Esophagus muscularis mucosa (tissue), 4 donors: ENCODE measurements around the gene ADCY9. TPM values are rescaled to one million over a fixed set of nuclear protein-coding genes. Genes with fewer than 3 reads are reported as not detected.
A peak's percentile ranks its signal among the peaks of the same experiment; 100 is the strongest.

Experiments
- DNase-seq: peaks from one replicate; pipeline ENCODE4 v3.0.0-alpha.2; 2017; ENCODE audit errors: extremely low spot score
- H3K27ac ChIP-seq, 4 donors: fragments of 200-600 bp; sonication (generic); replicated peaks in 1 of 4; 1 replicate in 3 of 4; 2 replicates in 1 of 4; pipeline ENCODE4 v1.5.1; 2016 to 2019; ENCODE audit warnings: mild to moderate bottlenecking in 1 of 4
- H3K27me3 ChIP-seq, 4 donors: fragments of 200-600 bp; sonication (generic); one replicate each; pipeline versions ENCODE4 v1.5.1 to v1.6.0; 2016 to 2019
- H3K36me3 ChIP-seq, 4 donors: fragments of 200-600 bp; sonication (generic); one replicate each; pipeline ENCODE4 v1.5.1; 2016 to 2019
- H3K4me1 ChIP-seq, 4 donors: fragments of 200-600 bp; sonication (generic); one replicate each; pipeline ENCODE4 v1.5.1; 2016 to 2019
- H3K4me3 ChIP-seq, 4 donors: fragments of 200-600 bp; sonication (generic); 1 replicate in 2 of 4; 2 replicates in 2 of 4; pipeline ENCODE4 v1.5.1; 2016 to 2019; ENCODE audit warnings: mild to moderate bottlenecking in 4 of 4, moderate library complexity in 1 of 4
- H3K9me3 ChIP-seq, 4 donors: fragments of 200-600 bp; sonication (generic); 1 replicate in 3 of 4; 2 replicates in 1 of 4; pipeline ENCODE4 v1.5.1; 2016 to 2019
- EP300 ChIP-seq: sonication (generic); formaldehyde crosslinking; IDR thresholded peaks from one replicate; pipeline ENCODE4 v1.6.1; 2017; ENCODE audit warnings: antibody characterized with exemption
- POLR2A ChIP-seq: fragments of 450-650 bp; IDR thresholded peaks from one replicate; pipeline ENCODE4 v1.6.1; 2017; ENCODE audit warnings: antibody characterized with exemption, moderate library complexity, mild to moderate bottlenecking, low read depth
- POLR2AphosphoS5 ChIP-seq, 2 donors: sonication (generic); formaldehyde crosslinking; IDR thresholded peaks; one replicate each; pipeline ENCODE4 v1.6.1; 2017; ENCODE audit warnings: antibody characterized with exemption in 2 of 2
- whole genome bisulfite sequencing: methylation state at CpG from one replicate; pipeline ENCODE4 v1.1.5; 2018; 5-methylcytosine and 5-hydroxymethylcytosine counted together
- intact Hi-C: fragments of 100-400 bp; cut with DNase I; formaldehyde crosslinking; loops from one replicate; pipeline ENCODE4 v1.15.1; 2023
- total RNA-seq, 4 donors: library from RNA; depleted of rRNA; stranded (reverse); fragments of >200 nt; gene quantifications; one replicate each; pipeline versions ENCODE4 v1.1.0 to v1.2.1, GENCODE V29; 2016
- TF ChIP-seq, protein P1 (sequence below), 3 experiments: fragments of 200-600 bp in 2 of 3; fragments of 450-650 bp in 1 of 3; sonication (generic) in 2 of 3; IDR thresholded peaks; one replicate each; pipeline ENCODE4 v1.5.1; 2017 to 2019; ENCODE audit warnings: antibody characterized with exemption in 3 of 3, mild to moderate bottlenecking in 2 of 3, moderate library complexity in 1 of 3

ADCY9 gene
- total RNA-seq, 4 donors from 2014 or later = 35.8 to 72.9 (median 55.7) TPM

DNA sequence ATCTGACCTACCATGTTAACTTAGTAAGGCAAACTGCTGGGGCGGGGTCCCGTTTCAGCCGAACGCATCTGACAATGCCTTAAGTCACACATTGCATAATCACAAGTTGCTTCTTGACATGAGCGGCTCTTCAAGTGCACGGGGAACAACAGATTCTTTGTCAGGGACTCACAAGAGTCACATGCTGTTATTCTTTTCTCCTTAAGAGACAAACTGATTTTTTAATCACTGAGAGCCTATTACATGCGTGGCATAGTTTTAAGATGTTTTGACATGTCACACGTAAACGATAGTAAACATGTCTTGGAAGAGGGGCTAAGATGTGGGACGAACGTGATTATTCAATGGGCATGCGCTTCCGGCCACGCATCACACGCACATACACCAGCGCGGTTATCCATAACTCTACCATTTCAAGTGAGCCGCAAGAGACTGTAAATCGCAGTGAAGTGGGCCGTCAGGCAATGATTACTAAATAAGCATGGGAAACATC is 63.4 kb downstream of the ADCY9 start:
- H3K9me3 ChIP-seq = no peaks in the 10 kb centered on the region
- no peak for DNase-seq
- H3K27me3 ChIP-seq = no peaks in the 10 kb centered on the region
- 77% methylated on average over 20 of the region's 20 CpGs for WGBS
- peak overlapping the region; percentile 71 to 86 (median 82) for H3K27ac ChIP-seq
- H3K36me3 ChIP-seq = no peaks in the 10 kb centered on the region
- H3K4me3 ChIP-seq = peak overlapping the region in 2 of 4 donors; percentile 33 to 50
- intact Hi-C loops = loop anchor here (10.0 kb wide), 1 partner anchor 62 kb away; the partner anchor contains the start of gene ADCY9
- no peak for TF ChIP-seq POLR2A
- H3K4me1 ChIP-seq = peaks cover 25 to 38% (median 35%) of the 10 kb centered on the region in 4 donors

DNA sequence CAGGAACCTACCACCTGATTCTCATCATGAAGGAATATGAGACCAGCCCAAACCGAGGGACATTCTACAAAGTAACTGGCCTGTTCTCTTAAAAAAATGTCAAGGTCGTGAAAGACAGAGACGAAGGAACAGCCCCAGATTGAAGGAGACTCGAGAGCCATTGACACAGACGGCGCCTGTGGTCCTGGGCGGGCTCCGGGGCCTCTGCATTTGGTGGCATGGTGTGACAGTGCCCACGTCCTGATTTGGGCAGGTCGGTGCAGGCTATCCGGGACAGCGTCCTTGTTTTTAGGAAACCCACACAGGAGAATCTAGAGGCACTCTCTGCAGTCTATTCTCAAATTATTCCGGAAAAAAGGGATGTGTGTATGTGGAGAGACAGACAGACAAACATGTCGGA is 64.1 kb downstream of the ADCY9 start:
- intact Hi-C loops = loop anchor here (10.0 kb wide), 1 partner anchor 63 kb away; the partner anchor contains the start of gene ADCY9
- no peaks in the 10 kb centered on the region for H3K36me3 ChIP-seq
- no peaks in the 10 kb centered on the region for H3K27me3 ChIP-seq
- no peaks in the 10 kb centered on the region for H3K9me3 ChIP-seq
- TF ChIP-seq POLR2AphosphoS5 (IDR thresholded peaks at IDR 0.05) = no peak
- TF ChIP-seq POLR2A = no peak
- no peak for TF ChIP-seq EP300
- TF ChIP-seq, protein P1, sequence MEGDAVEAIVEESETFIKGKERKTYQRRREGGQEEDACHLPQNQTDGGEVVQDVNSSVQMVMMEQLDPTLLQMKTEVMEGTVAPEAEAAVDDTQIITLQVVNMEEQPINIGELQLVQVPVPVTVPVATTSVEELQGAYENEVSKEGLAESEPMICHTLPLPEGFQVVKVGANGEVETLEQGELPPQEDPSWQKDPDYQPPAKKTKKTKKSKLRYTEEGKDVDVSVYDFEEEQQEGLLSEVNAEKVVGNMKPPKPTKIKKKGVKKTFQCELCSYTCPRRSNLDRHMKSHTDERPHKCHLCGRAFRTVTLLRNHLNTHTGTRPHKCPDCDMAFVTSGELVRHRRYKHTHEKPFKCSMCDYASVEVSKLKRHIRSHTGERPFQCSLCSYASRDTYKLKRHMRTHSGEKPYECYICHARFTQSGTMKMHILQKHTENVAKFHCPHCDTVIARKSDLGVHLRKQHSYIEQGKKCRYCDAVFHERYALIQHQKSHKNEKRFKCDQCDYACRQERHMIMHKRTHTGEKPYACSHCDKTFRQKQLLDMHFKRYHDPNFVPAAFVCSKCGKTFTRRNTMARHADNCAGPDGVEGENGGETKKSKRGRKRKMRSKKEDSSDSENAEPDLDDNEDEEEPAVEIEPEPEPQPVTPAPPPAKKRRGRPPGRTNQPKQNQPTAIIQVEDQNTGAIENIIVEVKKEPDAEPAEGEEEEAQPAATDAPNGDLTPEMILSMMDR (IDR thresholded peaks at IDR 0.05) = no peak
- no peak overlapping the region for H3K4me3 ChIP-seq
- peaks cover 31 to 43% (median 39%) of the 10 kb centered on the region in 4 donors for H3K4me1 ChIP-seq
- H3K27ac ChIP-seq = no peak overlapping the region
- DNase-seq = no peak
- 88% methylated on average over 14 of the region's 14 CpGs for WGBS

DNA sequence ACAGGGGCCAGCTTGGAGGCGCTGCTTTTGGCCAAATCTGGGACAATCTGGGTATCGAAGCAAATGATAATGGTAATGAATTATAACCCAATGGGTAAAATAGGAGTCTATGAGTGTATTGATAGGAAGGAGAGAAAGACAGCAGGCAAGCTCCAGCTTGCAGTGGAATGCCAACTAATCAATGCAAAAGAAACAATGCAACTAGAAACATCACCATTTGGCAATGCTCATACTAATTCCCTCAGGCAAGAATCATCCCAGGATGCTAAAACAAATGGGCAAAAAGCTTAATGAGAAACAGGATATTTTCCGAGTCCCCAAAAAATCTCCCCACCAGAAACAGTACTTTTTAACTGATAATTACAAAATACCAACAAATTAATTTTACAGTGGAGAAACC is 64.7 kb downstream of the ADCY9 start:
- Histone ChIP-seq H3K36me3 (no peaks in the 10 kb centered on the region), H3K27me3 (no peaks in the 10 kb centered on the region), H3K4me3 (no peak overlapping the region), H3K27ac (no peak overlapping the region), H3K9me3 (no peaks in the 10 kb centered on the region), H3K4me1 (peaks cover 31 to 43% (median 39%) of the 10 kb centered on the region in 4 donors)
- TF ChIP-seq POLR2AphosphoS5 (IDR thresholded peaks at IDR 0.05) = no peak
- TF ChIP-seq, protein P1 (IDR thresholded peaks at IDR 0.05) = no peak
- DNase-seq = no peak
- WGBS = 97% methylated on average over 3 of the region's 3 CpGs
- intact Hi-C loops = loop anchor here (10.0 kb wide), 1 partner anchor 63 kb away; the partner anchor contains the start of gene ADCY9

DNA sequence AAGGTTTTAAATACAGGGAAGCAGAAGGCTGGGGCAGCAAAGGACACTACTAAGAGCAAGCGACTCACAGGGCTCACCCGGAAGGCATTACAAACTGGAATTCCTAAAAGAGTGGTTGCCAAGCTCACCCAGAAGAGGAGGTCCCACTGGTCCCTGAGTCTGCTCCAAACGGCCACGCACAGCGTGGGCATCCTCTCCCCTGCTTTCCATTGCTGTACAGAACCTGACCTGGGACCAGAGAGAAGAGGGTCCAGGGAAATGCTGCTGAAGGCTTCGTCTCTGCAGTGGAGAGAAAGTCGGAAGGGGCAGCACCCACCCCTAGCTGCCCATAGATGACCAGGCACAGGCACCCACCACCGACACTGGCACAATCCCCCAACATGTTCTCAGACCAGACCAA is 67.2 kb downstream of the ADCY9 start:
- intact Hi-C loops = no loop called here
- no peaks in the 10 kb centered on the region for H3K27me3 ChIP-seq
- no peak for TF ChIP-seq POLR2A
- TF ChIP-seq EP300 = no peak
- TF ChIP-seq, protein P1 (IDR thresholded peaks at IDR 0.05) = no peak
- TF ChIP-seq POLR2AphosphoS5 (IDR thresholded peaks at IDR 0.05) = no peak
- H3K27ac ChIP-seq = no peak overlapping the region
- H3K4me3 ChIP-seq = no peak overlapping the region
- no peaks in the 10 kb centered on the region for H3K36me3 ChIP-seq
- DNase-seq = no peak
- no peaks in the 10 kb centered on the region for H3K9me3 ChIP-seq
- WGBS = 92% methylated on average over 7 of the region's 8 CpGs
- peaks cover 38 to 47% (median 43%) of the 10 kb centered on the region in 4 donors for H3K4me1 ChIP-seq

DNA sequence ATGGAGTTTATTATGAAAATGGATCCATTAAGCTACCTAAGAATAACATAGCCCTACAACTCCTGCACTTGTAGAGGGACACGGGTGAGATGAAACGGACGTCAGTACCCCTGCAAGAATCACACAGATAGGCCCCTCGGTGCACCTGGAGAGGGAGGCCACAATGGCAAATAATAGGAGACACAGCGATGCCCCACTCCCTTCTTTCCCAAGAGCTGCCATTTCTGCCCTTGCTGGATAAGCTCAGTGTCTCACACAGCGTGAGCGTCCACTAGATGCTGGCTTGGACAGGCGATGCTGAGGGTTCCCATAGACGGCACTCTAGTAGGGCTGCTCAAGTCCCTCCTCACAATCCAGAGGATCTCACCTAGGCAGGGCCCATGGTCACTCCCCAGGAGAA is 67.8 kb downstream of the ADCY9 start:
- DNase-seq = no peak
- Histone ChIP-seq H3K27me3 (no peaks in the 10 kb centered on the region), H3K9me3 (no peaks in the 10 kb centered on the region), H3K27ac (peak overlapping the region in 1 of 4 donors; percentile 10), H3K4me1 (peaks cover 35 to 44% (median 40%) of the 10 kb centered on the region in 4 donors), H3K4me3 (no peak overlapping the region), H3K36me3 (no peaks in the 10 kb centered on the region)
- TF ChIP-seq, protein P1 (IDR thresholded peaks at IDR 0.05) = no peak
- TF ChIP-seq POLR2A (no peak), POLR2AphosphoS5 (IDR thresholded peaks at IDR 0.05) (no peak)
- intact Hi-C loops = no loop called here
- 81% methylated on average over 9 of the region's 9 CpGs for WGBS
